Right ventricle myocardium superior (tissue), 1 donor: ENCODE results near the gene OSGEP. TPM values are rescaled to one million over a fixed set of nuclear protein-coding genes. Genes with fewer than 3 reads are reported as not detected.
"Not testable (repeated sequence)": the region's sequence is repeated elsewhere in the genome, so short reads cannot be mapped to it uniquely, and the experiment has no call there.

Source experiments
- ATAC-seq: fragments of 200-7000 bp; cut with Tn5 transposase; one replicate; pipeline ENCODE4 v1.9.1; 2020; ENCODE audit warnings: mild to moderate bottlenecking; ENCODE audit not compliant: poor library complexity
- DNase-seq: peaks from one replicate; pipeline ENCODE4 v3.0.0-alpha.2; 2020
- intact Hi-C: fragments of 100-400 bp; cut with DNase I; formaldehyde crosslinking; loops from one replicate; pipeline ENCODE4 v1.11.2; 2022
- total RNA-seq: library from RNA; stranded (reverse); fragmentation: NEBNext Ultra II Directional; extraction: Animal tissue kit (Norgen Biotek cat#: 25700); gene quantifications from one replicate; pipeline ENCODE4 v1.2.1, GENCODE V29; 2021
- donor health status: DM: no; HTN: yes; CAD: no; lungs with severe emphysema.

The OSGEP gene
- total RNA-seq, 1 donor from 2014 or later = 15.6 TPM

DNA sequence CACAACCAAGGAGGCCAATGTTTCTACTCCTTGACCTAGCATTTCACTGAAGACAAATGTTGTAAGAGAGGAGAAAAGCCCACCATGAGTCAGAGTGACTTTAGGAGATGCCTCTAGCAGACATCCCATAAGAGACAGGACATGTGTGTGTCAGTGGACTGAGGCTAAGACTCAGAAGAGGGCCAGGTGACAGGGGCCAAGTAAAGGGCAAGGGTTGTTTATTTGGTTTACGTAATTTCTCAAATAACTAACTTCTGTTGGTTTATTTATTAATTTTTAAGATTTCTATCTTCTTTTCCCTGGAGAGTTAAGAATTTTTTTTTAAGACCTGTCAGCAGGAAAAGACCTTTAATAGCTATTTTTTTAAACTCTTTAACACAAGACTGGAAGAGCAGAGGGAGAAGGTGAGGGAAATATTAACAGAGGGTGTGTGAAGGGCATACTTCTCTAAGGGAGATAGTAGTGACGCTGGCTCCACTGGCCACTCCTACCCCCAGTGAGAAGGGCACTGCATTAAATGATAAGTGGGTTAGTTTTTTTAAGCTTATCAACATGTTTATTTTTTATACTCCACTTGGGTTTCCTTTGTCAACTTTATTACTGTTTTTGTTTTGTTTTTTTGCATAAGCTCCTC lies 18.0 kb upstream of the OSGEP start:
- intact Hi-C loops = no loop called here
- ATAC-seq (no peak), DNase-seq (no peak)

- no peak for ATAC-seq
Measured at GRCh38 chr14:20470603-20470901, 15.9 kb upstream of the OSGEP start.

GRCh38 chr14:20469890-20470602 lies 15.4 kb upstream of the OSGEP start:
- intact Hi-C loops = no loop called here
- ATAC-seq (peak; percentile 52), DNase-seq (no peak)

More at GRCh38 chr14:20470603-20470901, 15.9 kb upstream of the OSGEP start:
- DNase-seq = no peak
- intact Hi-C loops = no loop called here

- intact Hi-C loops = no loop called here
- DNase-seq = peak; percentile 91
- peak; percentile 98 for ATAC-seq
Measured at GRCh38 chr14:20469242-20469889, 14.8 kb upstream of the OSGEP start, which contains the start of gene PNP. Gene PNP (plus strand): TSS chr14:20469406. CDS start chr14:20469525, 119 bp downstream.

- DNase-seq (peak; percentile 46), ATAC-seq (no peak)
- intact Hi-C loops = no loop called here
Measured at GRCh38 chr14:20468764-20469241, 14.2 kb upstream of the OSGEP start.

DNA sequence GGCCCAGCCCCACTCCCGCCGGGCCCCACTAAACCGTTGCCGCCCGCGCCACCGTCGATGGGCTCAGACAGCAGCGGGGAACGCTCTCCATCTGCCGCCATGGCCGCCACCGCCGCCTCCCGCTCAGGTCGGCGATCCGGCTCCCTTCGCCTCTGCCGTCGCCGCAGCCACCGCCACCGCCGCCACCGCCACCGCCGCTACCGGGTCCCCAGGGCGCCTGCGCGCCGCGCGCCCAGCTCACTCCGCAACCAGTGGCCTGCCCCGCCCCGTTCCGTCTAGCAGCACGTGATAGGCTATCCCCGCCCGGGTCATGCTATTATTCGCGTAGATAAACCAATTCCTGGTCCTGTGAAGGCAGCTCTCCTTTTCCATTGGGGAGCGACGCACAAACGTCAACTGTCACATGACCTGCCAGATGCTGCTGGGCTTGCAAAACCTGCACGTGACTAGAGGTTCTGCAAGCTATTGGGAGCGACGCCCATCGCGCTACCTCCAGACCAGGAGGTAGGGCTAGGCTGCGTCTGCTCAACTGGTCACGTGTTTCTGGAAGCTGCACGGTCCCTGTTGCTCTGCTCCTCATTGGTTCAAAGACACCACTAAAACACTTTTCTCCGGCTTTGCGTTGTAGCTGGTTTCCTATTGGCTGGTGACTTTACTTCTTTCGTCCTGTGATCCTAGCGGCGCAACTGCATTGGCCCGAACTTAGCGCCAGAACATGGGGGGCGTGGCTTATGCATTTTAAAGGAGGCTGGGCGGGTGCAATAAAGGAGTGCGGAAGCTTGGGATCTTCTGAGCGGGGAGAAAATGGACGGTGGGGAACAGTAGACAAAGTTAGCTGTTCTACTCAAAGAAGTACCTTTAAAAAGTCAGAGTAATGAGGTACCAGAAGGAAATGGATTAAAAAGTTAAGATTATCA lies 6.9 kb upstream of the OSGEP start, which contains the start of gene PIP4P1:
PIP4P1 (minus strand) TSS at position 210 of the 917 bp plus-strand sequence; CDS start at position 101, 109 bp downstream.
- intact Hi-C loops = no loop called here
- DNase-seq (peak; percentile 99), ATAC-seq (peak; percentile 98)

- DNase-seq (no peak), ATAC-seq (no peak)
- intact Hi-C loops = no loop called here
Measured at GRCh38 chr14:20460458-20461224, 6.0 kb upstream of the OSGEP start.

DNA sequence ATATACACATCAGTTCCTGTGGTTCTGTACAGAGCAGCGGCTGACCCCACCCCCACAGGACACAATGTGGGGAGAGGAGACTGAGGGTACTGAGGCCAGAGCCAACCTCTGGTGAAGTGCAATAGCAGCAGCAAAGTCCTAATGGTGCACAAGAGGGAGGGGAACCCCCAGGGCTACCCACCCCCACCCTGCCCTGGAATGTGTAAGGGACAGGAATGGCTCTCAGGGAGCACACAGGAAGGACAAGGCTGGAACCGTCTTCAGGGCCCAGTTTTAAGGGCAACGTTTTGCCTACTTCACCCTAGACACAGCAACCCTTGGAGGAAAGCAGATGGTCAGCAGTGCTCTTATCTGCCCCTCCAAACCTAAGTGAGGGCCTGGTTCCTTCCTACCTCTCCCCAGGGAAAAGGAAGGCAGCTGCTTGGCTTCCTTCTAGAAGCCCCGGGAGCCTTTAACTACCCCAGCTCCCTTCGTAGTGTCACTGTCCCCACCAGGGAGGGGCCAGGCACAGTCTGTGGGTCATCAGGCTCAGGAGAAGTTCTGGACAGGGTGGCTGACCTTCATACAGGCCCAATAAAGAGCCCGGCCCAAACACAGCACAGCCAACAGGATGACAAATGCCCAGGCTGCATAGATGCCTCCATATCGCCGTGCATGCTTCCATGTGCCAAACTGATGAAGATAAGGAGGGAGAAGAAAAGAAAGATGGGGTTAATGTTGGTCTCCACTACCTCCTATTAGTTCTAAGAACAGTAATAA lies 3.6 kb upstream of the OSGEP start:
- ATAC-seq = no peak
- intact Hi-C loops = loop anchor here (5.0 to 10.0 kb wide), 2 partner anchors 41 to 113 kb away; partner anchors contain the start of gene PARP2
- DNase-seq = no peak

DNA sequence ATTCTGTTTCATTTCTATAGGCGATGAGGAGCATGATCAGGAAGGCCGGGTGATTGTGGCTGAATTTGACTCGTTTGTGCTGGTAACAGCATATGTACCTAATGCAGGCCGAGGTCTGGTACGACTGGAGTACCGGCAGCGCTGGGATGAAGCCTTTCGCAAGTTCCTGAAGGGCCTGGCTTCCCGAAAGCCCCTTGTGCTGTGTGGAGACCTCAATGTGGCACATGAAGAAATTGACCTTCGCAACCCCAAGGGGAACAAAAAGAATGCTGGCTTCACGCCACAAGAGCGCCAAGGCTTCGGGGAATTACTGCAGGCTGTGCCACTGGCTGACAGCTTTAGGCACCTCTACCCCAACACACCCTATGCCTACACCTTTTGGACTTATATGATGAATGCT lies 2.4 kb upstream of the OSGEP start:
- no peak for DNase-seq
- ATAC-seq = no peak
- intact Hi-C loops = loop anchor here (5.0 to 10.0 kb wide), 2 partner anchors 40 to 112 kb away; partner anchors contain the start of gene PARP2

GRCh38 chr14:20455355-20456300 lies 1.0 kb upstream of the OSGEP start:
- intact Hi-C loops = loop anchor here (5.0 to 10.0 kb wide), 2 partner anchors 38 to 111 kb away; partner anchors contain the start of gene PARP2
- ATAC-seq = peak; percentile 55
- peak; percentile 58 for DNase-seq

GRCh38 chr14:20452831-20453230 lies 1.8 kb downstream of the OSGEP start:
- DNase-seq, ATAC-seq: not testable (repeated sequence)
- intact Hi-C loops = loop anchor here (10.0 kb wide), 1 partner anchor 108 kb away; the partner anchor contains the start of gene PARP2

DNA sequence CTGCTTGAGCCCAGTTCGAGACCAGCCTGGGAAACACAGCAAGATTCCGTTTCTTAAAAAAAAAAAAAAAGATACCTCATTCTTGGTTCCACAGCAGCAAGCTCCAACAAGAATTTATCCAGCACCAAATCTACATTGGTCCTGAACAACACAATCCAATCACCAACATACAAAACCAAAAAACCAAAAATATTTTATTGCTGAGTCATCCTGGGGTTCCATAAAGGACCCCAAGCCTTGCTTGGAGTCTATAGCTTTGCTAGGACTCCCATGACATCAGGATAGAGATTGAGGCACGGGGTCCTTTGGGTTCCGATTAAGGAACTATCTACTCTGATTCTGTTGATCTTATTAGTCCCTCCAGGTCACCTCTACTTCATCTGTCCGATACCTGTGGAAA lies 7.7 kb downstream of the OSGEP start:
- DNase-seq (no peak), ATAC-seq (no peak)
- intact Hi-C loops = no loop called here

- ATAC-seq, DNase-seq, intact Hi-C loops: not testable (repeated sequence)
Measured at GRCh38 chr14:20443650-20444049, 11.0 kb downstream of the OSGEP start.

DNA sequence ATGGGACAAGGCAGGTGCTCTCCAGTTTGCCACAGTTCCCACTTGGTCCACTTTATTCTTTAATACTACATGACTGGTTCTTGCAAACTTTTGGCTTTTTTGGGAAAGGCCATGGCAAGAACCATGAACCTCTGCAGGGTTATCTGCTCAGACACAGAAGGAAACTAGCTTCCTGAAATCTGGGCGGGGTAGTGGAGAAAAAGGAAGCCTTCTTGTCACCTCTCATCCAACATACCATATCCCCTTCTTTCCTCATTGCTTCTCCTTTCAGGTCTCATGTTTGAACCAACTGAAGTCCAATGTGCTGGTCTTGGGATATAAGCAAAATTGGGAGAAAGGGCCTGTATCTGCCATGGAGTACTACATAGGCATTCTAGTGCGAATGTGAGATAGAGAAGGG lies 13.2 kb downstream of the OSGEP start:
- DNase-seq = no peak
- ATAC-seq = no peak
- intact Hi-C loops = no loop called here

GRCh38 chr14:20440882-20441281 lies 13.7 kb downstream of the OSGEP start:
- DNase-seq (no peak), ATAC-seq (no peak)
- intact Hi-C loops = no loop called here

DNA sequence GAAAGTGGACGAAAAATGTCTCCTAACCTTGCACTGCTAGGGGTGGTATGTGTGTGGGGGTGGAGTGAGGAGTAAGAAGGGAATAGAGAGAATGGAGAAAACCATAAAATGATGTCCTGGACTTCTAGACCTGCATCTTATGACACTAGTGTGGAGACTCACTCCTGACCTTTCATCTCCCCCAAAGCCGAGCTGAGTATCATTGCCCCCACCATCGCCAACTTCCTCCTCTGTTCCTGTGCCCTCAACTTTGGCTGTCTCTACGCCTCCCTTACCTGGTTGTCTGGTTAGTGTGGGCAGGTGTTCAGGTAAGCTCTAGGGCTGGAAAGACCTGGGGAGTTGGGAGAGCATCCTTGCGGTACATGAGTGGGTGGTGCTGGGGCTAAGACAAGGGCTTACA lies 14.1 kb downstream of the OSGEP start:
- ATAC-seq (no peak), DNase-seq (no peak)
- intact Hi-C loops = no loop called here
